Effector memory CD8-positive, alpha-beta T cell (primary cell): ENCODE results near the gene CACNA1H.

Experiments
- ATAC-seq: fragments of 150-1000 bp; cut with Tn5 transposase; replicated peaks from 2 replicates; pipeline ENCODE4 v1.10.0; 2021; ENCODE audit warnings: mild to moderate bottlenecking, moderate library complexity
- DNase-seq, 3 experiments: peaks; one replicate each; pipeline ENCODE4 v3.0.0; 2021
- H3K27ac Mint-ChIP-seq, 2 donors: one replicate each; pipeline ENCODE4 v1.8.0; 2022; ENCODE audit warnings: mild to moderate bottlenecking in 2 of 2, mixed read lengths in 2 of 2, moderate library complexity in 2 of 2
- H3K27me3 Mint-ChIP-seq, 2 donors: one replicate each; pipeline ENCODE4 v1.8.0; 2022; ENCODE audit warnings: mixed read lengths in 2 of 2
- H3K36me3 Mint-ChIP-seq: one replicate; pipeline ENCODE4 v1.8.0; 2022; ENCODE audit warnings: mild to moderate bottlenecking, moderate library complexity, mixed read lengths; ENCODE audit not compliant: insufficient read depth
- H3K4me1 Mint-ChIP-seq, 2 donors: one replicate each; pipeline ENCODE4 v1.8.0; 2022; ENCODE audit warnings: low read depth in 2 of 2, mixed read lengths in 2 of 2
- H3K4me3 Mint-ChIP-seq, 2 donors: one replicate each; pipeline ENCODE4 v1.8.0; 2022; ENCODE audit warnings: mild to moderate bottlenecking in 2 of 2, mixed read lengths in 2 of 2, moderate library complexity in 2 of 2
- H3K9me3 Mint-ChIP-seq, 2 donors: one replicate each; pipeline ENCODE4 v1.8.0; 2022; ENCODE audit warnings: mixed read lengths in 2 of 2

Gene CACNA1H

GRCh38 chr16:1140582-1141162 lies 12.2 kb upstream of the CACNA1H start:
- H3K9me3 Mint-ChIP-seq, result no peaks in the 10 kb centered on the region
- peaks cover 3% of the 10 kb centered on the region for H3K36me3 Mint-ChIP-seq
- no peak overlapping the region for H3K4me3 Mint-ChIP-seq
- H3K4me1 Mint-ChIP-seq, result peaks cover 0 to 1% of the 10 kb centered on the region in 2 donors
- DNase-seq (no peak), ATAC-seq (no peak)
- H3K27me3 Mint-ChIP-seq, result peaks cover 20 to 41% of the 10 kb centered on the region in 2 donors
- no peak overlapping the region for H3K27ac Mint-ChIP-seq

- Mint-ChIP-seq H3K4me1 (peaks cover 0 to 1% of the 10 kb centered on the region in 2 donors), H3K4me3 (no peak overlapping the region), H3K27ac (no peak overlapping the region), H3K27me3 (peaks cover 20 to 41% of the 10 kb centered on the region in 2 donors), H3K36me3 (peaks cover 3% of the 10 kb centered on the region), H3K9me3 (no peaks in the 10 kb centered on the region)
- DNase-seq (no peak), ATAC-seq (no peak)
Measured at GRCh38 chr16:1141191-1141590, 11.7 kb upstream of the CACNA1H start.

GRCh38 chr16:1141716-1142115 lies 11.2 kb upstream of the CACNA1H start:
- DNase-seq (no peak), ATAC-seq (no peak)
- Mint-ChIP-seq H3K36me3 (peaks cover 2% of the 10 kb centered on the region), H3K27me3 (peaks cover 20 to 41% of the 10 kb centered on the region in 2 donors), H3K4me3 (no peak overlapping the region), H3K27ac (peak overlapping the region in 1 of 2 donors; percentile 75), H3K9me3 (no peaks in the 10 kb centered on the region), H3K4me1 (peaks cover 0 to 1% of the 10 kb centered on the region in 2 donors)

- Mint-ChIP-seq H3K36me3 (no peaks in the 10 kb centered on the region), H3K4me1 (peaks cover 0 to 1% of the 10 kb centered on the region in 2 donors), H3K27me3 (peaks cover 20 to 41% of the 10 kb centered on the region in 2 donors), H3K4me3 (no peak overlapping the region), H3K27ac (no peak overlapping the region), H3K9me3 (no peaks in the 10 kb centered on the region)
- ATAC-seq (no peak), DNase-seq (no peak)
Measured at GRCh38 chr16:1142911-1143310, 10.0 kb upstream of the CACNA1H start.

GRCh38 chr16:1143761-1144450 lies 9.0 kb upstream of the CACNA1H start:
- Mint-ChIP-seq H3K27ac (no peak overlapping the region), H3K36me3 (no peaks in the 10 kb centered on the region)

GRCh38 chr16:1144476-1145382 lies 8.2 kb upstream of the CACNA1H start:
- ATAC-seq, result no peak
- no peak overlapping the region for H3K27ac Mint-ChIP-seq
- DNase-seq, result no peak
- H3K36me3 Mint-ChIP-seq, result no peaks in the 10 kb centered on the region
- H3K4me3 Mint-ChIP-seq, result no peak overlapping the region
- peaks cover 0 to 1% of the 10 kb centered on the region in 2 donors for H3K4me1 Mint-ChIP-seq
- peaks cover 20 to 27% of the 10 kb centered on the region in 2 donors for H3K27me3 Mint-ChIP-seq
- peaks cover 0 to 2% of the 10 kb centered on the region in 2 donors for H3K9me3 Mint-ChIP-seq

More at GRCh38 chr16:1143761-1144450, 9.0 kb upstream of the CACNA1H start:
- Mint-ChIP-seq H3K27me3 (peaks cover 20 to 36% of the 10 kb centered on the region in 2 donors), H3K4me1 (peaks cover 0 to 1% of the 10 kb centered on the region in 2 donors), H3K4me3 (no peak overlapping the region), H3K9me3 (no peaks in the 10 kb centered on the region)
- no peak for DNase-seq
- no peak for ATAC-seq

GRCh38 chr16:1145383-1146100 lies 7.4 kb upstream of the CACNA1H start:
- no peaks in the 10 kb centered on the region for H3K36me3 Mint-ChIP-seq
- ATAC-seq, result no peak

GRCh38 chr16:1146409-1146808 lies 6.5 kb upstream of the CACNA1H start:
- no peak for ATAC-seq
- Mint-ChIP-seq H3K36me3 (no peaks in the 10 kb centered on the region), H3K4me1 (peaks cover 0 to 1% of the 10 kb centered on the region in 2 donors), H3K27me3 (peaks cover 11 to 14% of the 10 kb centered on the region in 2 donors), H3K9me3 (peaks cover 0 to 4% of the 10 kb centered on the region in 2 donors), H3K27ac (no peak overlapping the region), H3K4me3 (no peak overlapping the region)
- DNase-seq, result no peak

More at GRCh38 chr16:1145383-1146100, 7.4 kb upstream of the CACNA1H start:
- H3K4me1 Mint-ChIP-seq, result peaks cover 0 to 1% of the 10 kb centered on the region in 2 donors
- no peak overlapping the region for H3K27ac Mint-ChIP-seq
- peaks cover 0 to 2% of the 10 kb centered on the region in 2 donors for H3K9me3 Mint-ChIP-seq
- H3K4me3 Mint-ChIP-seq, result no peak overlapping the region
- H3K27me3 Mint-ChIP-seq, result peaks cover 16 to 19% of the 10 kb centered on the region in 2 donors
- no peak for DNase-seq

- Mint-ChIP-seq H3K4me3 (no peak overlapping the region), H3K4me1 (peaks cover 0 to under 1% of the 10 kb centered on the region in 2 donors), H3K27ac (no peak overlapping the region), H3K27me3 (peaks cover 9 to 10% of the 10 kb centered on the region in 2 donors), H3K36me3 (no peaks in the 10 kb centered on the region), H3K9me3 (peaks cover 0 to 4% of the 10 kb centered on the region in 2 donors)
- ATAC-seq, result no peak
- no peak for DNase-seq
Measured at GRCh38 chr16:1147027-1147426, 5.9 kb upstream of the CACNA1H start.

- peaks cover 0 to 4% of the 10 kb centered on the region in 2 donors for H3K9me3 Mint-ChIP-seq
- H3K27me3 Mint-ChIP-seq, result no peaks in the 10 kb centered on the region
- DNase-seq (no peak), ATAC-seq (no peak)
- H3K4me1 Mint-ChIP-seq, result no peaks in the 10 kb centered on the region
- no peaks in the 10 kb centered on the region for H3K36me3 Mint-ChIP-seq
- H3K4me3 Mint-ChIP-seq, result no peak overlapping the region
- H3K27ac Mint-ChIP-seq, result no peak overlapping the region
Measured at GRCh38 chr16:1149101-1149636, 3.7 kb upstream of the CACNA1H start.

- ATAC-seq (no peak), DNase-seq (no peak)
- no peak overlapping the region for H3K4me3 Mint-ChIP-seq
Measured at GRCh38 chr16:1150511-1150982, 2.4 kb upstream of the CACNA1H start.

GRCh38 chr16:1151424-1152122 lies 1.3 kb upstream of the CACNA1H start:
- Mint-ChIP-seq H3K4me1 (no peaks in the 10 kb centered on the region), H3K9me3 (peaks cover 0 to 4% of the 10 kb centered on the region in 2 donors), H3K36me3 (no peaks in the 10 kb centered on the region), H3K27me3 (peaks cover 8 to 18% of the 10 kb centered on the region in 2 donors), H3K4me3 (peak overlapping the region; percentile 25 to 45), H3K27ac (no peak overlapping the region)
- DNase-seq (no peak), ATAC-seq (no peak)

More at GRCh38 chr16:1150511-1150982, 2.4 kb upstream of the CACNA1H start:
- Mint-ChIP-seq H3K27ac (no peak overlapping the region), H3K9me3 (peaks cover 0 to 4% of the 10 kb centered on the region in 2 donors), H3K27me3 (peaks cover 4 to 8% of the 10 kb centered on the region in 2 donors), H3K4me1 (no peaks in the 10 kb centered on the region), H3K36me3 (no peaks in the 10 kb centered on the region)
